ENCODE data around the gene HMGCLL1.

Gene HMGCLL1

GRCh38 chr6:55443238-55444134, 135.5 kb downstream of the HMGCLL1 start:
- no peak for DNase-seq (ENCODE audit: low spot score)

GRCh38 chr6:55438203-55438602, 140.8 kb downstream of the HMGCLL1 start:
- no peak for DNase-seq (ENCODE audit: low spot score)

GRCh38 chr6:55437141-55437540, 141.9 kb downstream of the HMGCLL1 start:
- no peak for DNase-seq (ENCODE audit: low spot score)

- DNase-seq (ENCODE audit: low spot score) = no peak
Measured at GRCh38 chr6:55433446-55434130, 145.4 kb downstream of the HMGCLL1 start.

- no peak for DNase-seq (ENCODE audit: low spot score)
Measured at GRCh38 chr6:55423933-55424332, 155.1 kb downstream of the HMGCLL1 start.

GRCh38 chr6:55410674-55411073, 168.3 kb downstream of the HMGCLL1 start:
- no peak for DNase-seq (ENCODE audit: low spot score)

GRCh38 chr6:55405474-55406235, 173.3 kb downstream of the HMGCLL1 start:
- no peak for DNase-seq (ENCODE audit: low spot score)

GRCh38 chr6:55399351-55399750, 179.6 kb downstream of the HMGCLL1 start:
- DNase-seq (ENCODE audit: low spot score) = no peak

GRCh38 chr6:55397986-55398385, 181.0 kb downstream of the HMGCLL1 start:
- DNase-seq (ENCODE audit: low spot score) = no peak

GRCh38 chr6:55395871-55396270, 183.1 kb downstream of the HMGCLL1 start:
- no peak for DNase-seq (ENCODE audit: low spot score)

GRCh38 chr6:55388211-55388610, 190.8 kb downstream of the HMGCLL1 start:
- no peak for DNase-seq (ENCODE audit: low spot score)

Measured in hepatic stellate cell (primary cell).